Measurements from ENCODE around the gene MREG.

The MREG gene

GRCh38 chr2:215917953-215918620 is 95.3 kb downstream of the MREG start:
- DNase-seq = no peak

DNA sequence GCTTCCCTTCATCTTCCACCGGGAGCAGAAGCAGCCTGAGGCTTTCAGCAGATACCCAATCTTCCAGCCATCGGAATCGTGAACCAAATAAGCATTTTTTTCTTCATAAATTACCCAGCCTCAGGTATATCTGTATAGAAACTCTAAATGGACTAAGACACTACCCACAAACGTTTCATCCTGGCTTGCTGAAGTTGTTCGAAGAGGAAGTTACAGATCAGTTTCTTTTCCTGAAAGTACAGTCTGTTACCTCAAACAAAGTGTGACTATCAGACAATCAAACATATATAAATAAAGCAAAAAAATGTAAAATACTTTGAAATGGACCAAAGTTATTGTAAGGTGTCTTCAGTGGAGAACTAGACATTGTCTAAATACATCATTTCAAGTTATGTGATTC is 97.9 kb downstream of the MREG start:
- DNase-seq = no peak

DNA sequence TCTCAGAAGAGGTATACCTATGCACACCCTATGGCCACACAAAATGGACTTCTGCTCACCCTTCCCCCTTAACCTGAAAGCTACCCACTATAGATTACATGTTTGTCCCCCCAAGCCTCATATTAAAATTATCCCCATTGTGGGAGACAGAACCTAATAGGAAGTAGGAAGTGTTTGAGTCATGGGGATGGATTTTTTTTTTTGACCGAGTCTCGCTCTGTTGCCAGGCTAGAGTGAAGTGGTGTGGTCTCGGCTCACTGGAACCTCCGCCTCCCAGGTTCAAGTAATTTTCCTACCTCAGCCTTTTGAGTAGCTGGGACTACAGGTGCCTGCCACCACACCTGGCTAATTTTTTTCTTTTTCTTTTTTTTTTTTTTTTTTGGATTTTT is 98.6 kb downstream of the MREG start:
- no peak for DNase-seq

- DNase-seq = no peak
Measured at GRCh38 chr2:215914054-215914776, 99.1 kb downstream of the MREG start.

DNA sequence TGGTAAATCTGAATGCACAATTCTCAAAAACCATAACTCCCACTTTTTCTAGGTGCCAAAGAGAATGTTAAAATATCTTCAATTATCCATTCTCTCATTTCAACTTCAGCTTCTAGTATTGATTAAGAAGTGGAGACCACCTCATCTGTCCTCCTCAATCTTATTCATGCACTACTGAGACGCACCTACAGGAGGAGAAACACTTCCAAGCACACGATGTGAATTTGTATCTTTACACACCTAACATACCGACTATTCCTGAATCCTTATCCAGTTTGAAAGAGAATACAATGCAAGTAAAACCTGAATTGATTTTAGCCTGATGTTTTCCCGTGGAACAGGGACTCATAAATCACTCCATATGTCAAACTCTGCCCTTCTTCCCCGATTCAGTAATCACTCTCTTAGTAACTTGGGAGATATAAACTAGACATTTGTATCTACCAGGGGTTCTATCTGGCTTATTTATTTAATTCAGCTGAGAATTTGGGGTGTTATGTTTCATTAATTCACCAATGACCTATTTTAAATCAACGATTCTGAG is 101.0 kb downstream of the MREG start:
- no peak for DNase-seq

GRCh38 chr2:215911301-215912085 is 101.9 kb downstream of the MREG start:
- no peak for DNase-seq

- no peak for DNase-seq
Measured at GRCh38 chr2:215910180-215910579, 103.2 kb downstream of the MREG start.

- no peak for DNase-seq
Measured at GRCh38 chr2:215907147-215907546, 106.2 kb downstream of the MREG start.

- no peak for DNase-seq
Measured at GRCh38 chr2:215906458-215906857, 106.9 kb downstream of the MREG start.

GRCh38 chr2:215905691-215906090 is 107.7 kb downstream of the MREG start:
- DNase-seq = no peak

- no peak for DNase-seq
Measured at GRCh38 chr2:215904101-215904500, 109.2 kb downstream of the MREG start.

GRCh38 chr2:215903203-215903602 is 110.1 kb downstream of the MREG start:
- DNase-seq = no peak

- DNase-seq = no peak
Measured at GRCh38 chr2:215901796-215902195, 111.6 kb downstream of the MREG start.

DNA sequence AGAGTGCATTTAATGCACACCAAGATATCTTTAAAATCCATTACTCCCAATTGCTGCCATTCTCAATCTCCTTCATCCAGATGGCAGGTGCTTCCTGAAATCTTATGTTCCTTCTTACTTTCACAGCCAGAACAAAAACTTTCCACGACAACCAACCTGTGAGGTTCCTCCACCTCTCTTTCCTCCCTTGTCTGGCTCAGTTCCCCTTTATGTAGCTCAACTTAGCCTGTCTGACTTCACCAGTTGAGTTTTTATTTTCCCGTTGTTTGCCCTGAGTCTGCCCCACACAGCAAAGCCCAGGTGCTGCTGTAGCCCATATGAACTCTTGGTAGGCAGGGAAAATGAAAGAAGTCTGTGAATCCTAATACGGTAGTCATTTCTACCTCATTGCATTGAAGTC is 112.5 kb downstream of the MREG start:
- no peak for DNase-seq

- DNase-seq = peak; percentile 74
Measured at GRCh38 chr2:215900203-215900611, 113.1 kb downstream of the MREG start.

DNA sequence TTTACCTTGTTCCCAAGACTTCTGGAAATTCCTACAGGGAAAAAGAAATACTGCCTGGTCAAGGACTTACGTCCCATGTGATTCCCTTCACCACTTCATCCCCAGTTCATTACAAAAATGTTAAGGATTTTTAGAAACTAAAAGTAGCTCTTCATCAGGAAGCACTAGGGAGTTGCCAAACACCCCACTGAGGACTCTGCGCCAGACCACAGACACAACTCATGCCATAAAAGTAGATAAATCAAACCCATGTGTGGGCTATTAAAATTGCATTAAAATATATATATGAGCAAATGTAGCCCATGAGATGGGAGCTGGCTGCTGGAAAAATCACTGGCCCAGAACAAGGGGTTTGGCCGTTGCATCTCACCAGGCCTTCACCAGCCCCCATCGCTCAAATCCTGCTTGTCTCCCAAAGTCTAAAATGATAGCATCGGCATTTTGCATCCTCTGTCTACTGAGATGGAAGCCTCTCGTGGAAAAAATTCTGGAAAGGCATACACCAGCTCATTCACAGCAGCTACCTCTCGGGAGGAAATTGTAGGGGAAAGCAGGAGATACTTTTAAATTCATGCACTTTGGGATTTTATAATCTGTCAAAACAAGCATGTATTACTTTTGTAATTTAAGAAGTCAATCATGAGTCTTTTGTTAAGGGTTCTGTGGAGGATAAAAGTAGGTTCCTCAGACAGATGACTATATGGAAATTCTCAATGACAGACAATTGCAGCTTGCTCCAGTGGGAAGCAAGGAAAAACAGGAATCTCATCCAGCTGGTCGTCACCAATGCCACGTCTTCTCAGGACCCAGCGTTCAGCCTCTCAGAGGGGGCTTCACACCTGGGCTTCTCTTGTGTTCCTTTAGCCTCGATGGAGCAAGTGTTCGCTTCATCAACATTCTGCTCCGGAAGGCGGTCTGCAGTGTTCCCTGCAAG is 113.9 kb downstream of the MREG start:
- peak; percentile 72 for DNase-seq

DNA sequence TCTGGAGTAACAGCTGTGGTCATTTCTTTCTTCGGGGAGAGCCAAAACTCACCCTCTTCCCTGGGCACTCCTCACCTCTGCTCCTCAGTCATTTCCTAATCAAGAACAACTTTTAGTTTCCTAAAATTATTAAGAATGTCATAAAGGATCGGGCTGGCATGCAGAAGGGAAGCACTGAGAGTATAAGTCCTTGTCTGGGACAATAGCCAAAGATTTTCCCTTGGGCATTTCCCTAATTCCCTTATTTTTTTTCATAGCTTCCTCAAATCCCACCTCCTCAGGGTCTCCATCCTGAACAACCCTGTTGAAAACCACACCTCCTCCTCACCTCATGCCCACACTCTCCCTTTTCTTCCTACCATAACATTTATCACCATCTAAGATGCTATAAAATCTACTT is 115.0 kb downstream of the MREG start:
- DNase-seq = no peak

DNA sequence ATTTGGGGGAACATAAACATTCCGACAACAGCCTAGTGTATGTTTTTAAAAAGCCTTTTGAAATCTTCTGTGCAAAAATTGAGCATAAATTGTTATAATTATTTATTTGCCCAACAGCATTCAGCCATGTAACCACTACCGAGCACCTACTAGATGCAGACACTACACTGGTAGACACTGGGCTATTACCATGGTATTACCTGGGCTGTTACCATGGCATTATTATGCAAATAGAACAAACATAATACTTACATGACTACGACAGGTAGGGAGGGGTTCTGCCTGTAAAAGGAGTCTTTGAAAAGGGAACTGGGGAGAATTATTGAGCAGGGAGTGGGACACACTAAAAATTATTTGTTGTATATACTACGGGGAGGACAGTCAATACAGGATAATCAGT is 116.4 kb downstream of the MREG start:
- no peak for DNase-seq

DNA sequence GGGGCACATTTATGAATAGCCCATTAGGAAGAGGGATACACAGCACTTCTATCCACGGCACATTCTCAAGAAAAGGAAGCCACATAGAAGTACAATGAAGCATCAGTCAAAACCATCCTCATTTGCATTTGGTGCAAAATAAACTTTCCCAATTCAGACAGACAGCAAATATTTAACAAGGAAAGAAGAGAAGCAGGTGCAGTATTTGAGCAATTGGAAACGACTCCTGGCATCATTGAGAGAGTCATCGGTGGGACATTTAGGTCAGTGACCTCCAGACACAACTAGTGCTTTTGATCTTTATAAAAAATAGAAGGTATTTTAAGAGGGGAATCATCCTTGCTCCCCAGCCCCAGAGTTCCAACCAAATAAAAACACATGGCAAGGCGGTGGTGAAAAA is 118.0 kb downstream of the MREG start:
- no peak for DNase-seq
